ENCODE data around the gene PDCD1LG2. TPM values are rescaled to one million over a fixed set of nuclear protein-coding genes. Genes with fewer than 3 reads are reported as not detected.

PDCD1LG2 gene
- total and polyA plus RNA-seq, 2 of the 8 experiments (the other 6 are each of a cell fraction or from before 2014, with no cell fraction given) = not detected

DNA sequence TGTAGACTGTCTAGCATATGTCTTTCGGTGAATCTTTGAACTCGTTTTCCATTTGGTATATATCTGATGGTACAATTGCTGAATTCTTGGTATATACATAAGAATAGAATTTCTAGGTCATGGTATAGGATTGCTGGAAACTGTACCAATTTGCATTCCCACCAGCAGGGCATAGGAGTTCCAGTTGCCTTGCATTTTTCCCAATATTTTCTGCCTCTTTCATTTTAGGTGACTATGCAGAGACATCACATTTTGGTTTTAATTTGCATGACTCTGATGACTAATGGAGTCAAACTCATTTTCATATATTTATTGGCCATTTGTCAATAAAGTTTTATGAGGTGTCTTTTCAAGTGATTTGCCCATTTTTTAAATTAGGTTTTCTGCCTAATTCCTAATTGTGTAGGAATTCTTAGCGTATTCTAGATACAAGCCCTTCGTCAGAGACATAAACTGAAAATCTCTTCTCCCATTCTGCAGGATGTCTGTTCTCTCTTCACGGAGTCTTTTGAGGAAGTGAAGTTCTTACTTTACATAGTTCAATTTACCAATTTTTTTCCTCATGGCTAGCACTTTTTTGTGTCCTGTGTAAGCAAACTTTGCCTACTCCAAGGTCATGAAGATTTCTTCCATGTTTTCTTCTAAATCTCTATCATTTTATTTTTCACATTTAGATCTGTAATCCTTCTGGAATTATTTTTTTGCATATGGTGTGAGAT is 28.9 kb upstream of the PDCD1LG2 start (continued):
- TF ChIP-seq, protein P1, sequence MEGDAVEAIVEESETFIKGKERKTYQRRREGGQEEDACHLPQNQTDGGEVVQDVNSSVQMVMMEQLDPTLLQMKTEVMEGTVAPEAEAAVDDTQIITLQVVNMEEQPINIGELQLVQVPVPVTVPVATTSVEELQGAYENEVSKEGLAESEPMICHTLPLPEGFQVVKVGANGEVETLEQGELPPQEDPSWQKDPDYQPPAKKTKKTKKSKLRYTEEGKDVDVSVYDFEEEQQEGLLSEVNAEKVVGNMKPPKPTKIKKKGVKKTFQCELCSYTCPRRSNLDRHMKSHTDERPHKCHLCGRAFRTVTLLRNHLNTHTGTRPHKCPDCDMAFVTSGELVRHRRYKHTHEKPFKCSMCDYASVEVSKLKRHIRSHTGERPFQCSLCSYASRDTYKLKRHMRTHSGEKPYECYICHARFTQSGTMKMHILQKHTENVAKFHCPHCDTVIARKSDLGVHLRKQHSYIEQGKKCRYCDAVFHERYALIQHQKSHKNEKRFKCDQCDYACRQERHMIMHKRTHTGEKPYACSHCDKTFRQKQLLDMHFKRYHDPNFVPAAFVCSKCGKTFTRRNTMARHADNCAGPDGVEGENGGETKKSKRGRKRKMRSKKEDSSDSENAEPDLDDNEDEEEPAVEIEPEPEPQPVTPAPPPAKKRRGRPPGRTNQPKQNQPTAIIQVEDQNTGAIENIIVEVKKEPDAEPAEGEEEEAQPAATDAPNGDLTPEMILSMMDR (IDR thresholded peaks at IDR 0.05; ENCODE audit: control extremely low read depth in 1 of 3, insufficient read depth in 1 of 3, low read depth in 1 of 3, low read length in 3 of 3) = no peak
- TF ChIP-seq HDAC6 (IDR thresholded peaks at IDR 0.05; ENCODE audit: low read depth, low read length) = no peak
- no peak for TF ChIP-seq BCL11A (IDR thresholded peaks at IDR 0.05; ENCODE audit: low read depth in 2 of 2, low read length in 2 of 2)
- TF ChIP-seq SP2 (IDR thresholded peaks at IDR 0.05; ENCODE audit: low read length) = no peak
- TF ChIP-seq EP300 (IDR thresholded peaks at IDR 0.05; ENCODE audit: borderline replicate concordance in 1 of 2, low read depth in 2 of 2, low read length in 2 of 2) = no peak
